Lower lobe of right lung (tissue), 2 donors: ENCODE measurements around the gene ABCA4. TPM values are rescaled to one million over a fixed set of nuclear protein-coding genes. Genes with fewer than 3 reads are reported as not detected.

Experiments
- ATAC-seq, 2 donors: fragments of 200-7000 bp; cut with Tn5 transposase; one replicate each; pipeline ENCODE4 v1.9.1; 2020 to 2022; ENCODE audit warnings: mild to moderate bottlenecking in 2 of 2, moderate library complexity in 2 of 2
- DNase-seq: peaks from one replicate; pipeline ENCODE4 v3.0.0-alpha.2; 2020
- H3K27ac ChIP-seq: fragments of 200-600 bp; one replicate; pipeline ENCODE4 v1.8.0; 2022
- H3K27me3 ChIP-seq: fragments of 200-600 bp; one replicate; pipeline ENCODE4 v1.8.0; 2022; ENCODE audit warnings: low read depth
- H3K36me3 ChIP-seq: fragments of 200-600 bp; one replicate; pipeline ENCODE4 v1.8.0; 2022; ENCODE audit warnings: mild to moderate bottlenecking
- H3K4me1 ChIP-seq: fragments of 200-600 bp; one replicate; pipeline ENCODE4 v1.8.0; 2022
- H3K4me3 ChIP-seq: fragments of 200-600 bp; one replicate; pipeline ENCODE4 v1.8.0; 2022; ENCODE audit warnings: mild to moderate bottlenecking
- H3K9me3 ChIP-seq: fragments of 200-600 bp; one replicate; pipeline ENCODE4 v1.8.0; 2022
- intact Hi-C: fragments of 100-400 bp; cut with DNase I; formaldehyde crosslinking; loops from one replicate; pipeline ENCODE4 v1.11.0; 2022
- total RNA-seq: library from RNA; stranded (reverse); fragmentation: NEBNext Ultra II Directional; extraction: Animal tissue kit (Norgen Biotek cat#: 25700); gene quantifications from one replicate; pipeline ENCODE4 v1.2.1, GENCODE V29; 2021
- TF ChIP-seq, protein P1 (sequence below): fragments of 200-600 bp; IDR thresholded peaks from one replicate; pipeline ENCODE4 v1.8.0; 2022; ENCODE audit warnings: antibody characterized with exemption, mild to moderate bottlenecking
- donor health status: DM: no; HTN: yes; CAD: no; lungs with severe emphysema.

The ABCA4 gene
- total RNA-seq, 1 donor from 2014 or later: 1.9 TPM

DNA sequence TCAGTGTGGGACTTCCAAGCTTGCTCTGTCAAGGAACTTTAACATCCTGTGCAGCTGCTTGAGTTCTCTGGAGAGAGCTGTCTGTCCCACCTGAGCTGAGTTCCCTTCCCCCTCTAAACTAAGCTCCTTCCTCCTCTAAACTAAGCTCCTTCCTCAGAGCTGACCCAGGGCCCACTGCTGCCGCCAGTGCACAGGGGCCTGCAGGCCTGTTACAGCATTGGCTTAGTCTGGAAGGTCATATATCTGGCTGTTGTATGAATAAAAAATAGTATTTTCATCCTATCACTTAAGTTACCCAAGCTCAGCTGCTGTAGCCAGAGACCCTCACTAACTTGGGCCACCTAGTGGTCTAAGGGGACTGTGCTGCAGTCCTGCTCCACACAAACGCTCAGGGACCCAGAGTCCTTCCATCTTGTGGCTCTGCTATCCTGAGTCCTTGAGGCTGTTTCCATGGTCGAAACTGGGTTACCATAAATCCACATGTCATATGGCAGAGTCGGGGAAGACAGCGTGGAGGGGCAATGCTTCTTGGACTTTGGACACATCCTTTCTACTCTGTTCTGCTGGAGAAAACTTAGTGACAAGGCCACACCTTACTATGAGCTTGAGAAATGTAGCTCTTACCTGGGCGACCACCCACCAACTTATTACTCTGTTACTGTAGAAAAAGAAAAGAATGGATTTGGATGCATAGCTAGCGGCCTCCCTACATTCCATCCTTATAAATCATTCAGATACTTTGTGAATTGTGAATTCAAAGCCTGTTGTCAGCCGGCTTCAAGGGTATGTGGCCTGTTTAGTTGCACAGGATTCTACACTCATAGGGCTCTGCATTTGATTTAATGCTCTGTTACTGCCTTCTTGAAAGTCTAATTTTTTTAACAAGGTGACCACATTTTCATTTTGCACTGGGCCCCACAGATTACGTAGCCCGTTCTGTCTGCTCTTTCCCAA is 140.4 kb downstream of the ABCA4 start:
- Histone ChIP-seq H3K4me1 (peaks cover 5% of the 10 kb centered on the region), H3K27me3 (no peaks in the 10 kb centered on the region), H3K9me3 (no peaks in the 10 kb centered on the region), H3K4me3 (no peak overlapping the region), H3K27ac (peak overlapping the region; percentile 53), H3K36me3 (no peaks in the 10 kb centered on the region)
- TF ChIP-seq, protein P1, sequence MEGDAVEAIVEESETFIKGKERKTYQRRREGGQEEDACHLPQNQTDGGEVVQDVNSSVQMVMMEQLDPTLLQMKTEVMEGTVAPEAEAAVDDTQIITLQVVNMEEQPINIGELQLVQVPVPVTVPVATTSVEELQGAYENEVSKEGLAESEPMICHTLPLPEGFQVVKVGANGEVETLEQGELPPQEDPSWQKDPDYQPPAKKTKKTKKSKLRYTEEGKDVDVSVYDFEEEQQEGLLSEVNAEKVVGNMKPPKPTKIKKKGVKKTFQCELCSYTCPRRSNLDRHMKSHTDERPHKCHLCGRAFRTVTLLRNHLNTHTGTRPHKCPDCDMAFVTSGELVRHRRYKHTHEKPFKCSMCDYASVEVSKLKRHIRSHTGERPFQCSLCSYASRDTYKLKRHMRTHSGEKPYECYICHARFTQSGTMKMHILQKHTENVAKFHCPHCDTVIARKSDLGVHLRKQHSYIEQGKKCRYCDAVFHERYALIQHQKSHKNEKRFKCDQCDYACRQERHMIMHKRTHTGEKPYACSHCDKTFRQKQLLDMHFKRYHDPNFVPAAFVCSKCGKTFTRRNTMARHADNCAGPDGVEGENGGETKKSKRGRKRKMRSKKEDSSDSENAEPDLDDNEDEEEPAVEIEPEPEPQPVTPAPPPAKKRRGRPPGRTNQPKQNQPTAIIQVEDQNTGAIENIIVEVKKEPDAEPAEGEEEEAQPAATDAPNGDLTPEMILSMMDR: peak; percentile 9
- intact Hi-C loops: no loop called here
- ATAC-seq (no peak), DNase-seq (no peak)

DNA sequence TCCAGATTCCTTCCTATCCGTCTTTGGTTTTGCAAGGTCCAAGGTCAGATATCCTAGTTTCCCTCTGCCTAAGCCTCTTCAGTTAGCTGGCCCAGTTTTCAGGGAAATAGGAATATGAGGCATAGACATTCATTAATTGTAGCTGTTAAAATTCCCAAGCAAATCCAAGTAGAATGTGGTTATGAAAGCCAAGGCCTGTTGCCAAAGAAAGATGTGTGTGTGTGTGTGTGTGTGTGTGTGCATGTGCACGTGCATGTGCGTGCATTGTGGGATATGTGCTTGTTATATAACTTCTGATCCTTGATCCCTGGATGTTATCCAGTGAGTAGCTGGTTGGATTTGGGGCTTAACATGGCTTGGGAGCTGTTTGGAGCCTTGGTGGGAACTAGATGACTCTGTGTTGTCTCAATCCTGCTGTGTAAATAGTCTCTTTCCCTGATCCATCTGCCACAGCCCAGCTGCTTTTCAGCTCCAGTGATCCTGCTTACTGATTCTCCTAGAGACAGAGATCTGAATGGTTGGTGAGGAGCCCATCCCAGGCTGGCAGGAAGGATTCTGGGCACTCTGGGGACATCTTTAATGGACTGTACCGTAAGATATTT is 141.1 kb downstream of the ABCA4 start:
- Histone ChIP-seq H3K4me3 (no peak overlapping the region), H3K4me1 (peaks cover 5% of the 10 kb centered on the region), H3K9me3 (no peaks in the 10 kb centered on the region), H3K27ac (peak overlapping the region; percentile 53), H3K36me3 (no peaks in the 10 kb centered on the region), H3K27me3 (no peaks in the 10 kb centered on the region)
- intact Hi-C loops: no loop called here
- DNase-seq: no peak
- TF ChIP-seq, protein P1: no peak
- peak; percentile 28 to 77 for ATAC-seq

DNA sequence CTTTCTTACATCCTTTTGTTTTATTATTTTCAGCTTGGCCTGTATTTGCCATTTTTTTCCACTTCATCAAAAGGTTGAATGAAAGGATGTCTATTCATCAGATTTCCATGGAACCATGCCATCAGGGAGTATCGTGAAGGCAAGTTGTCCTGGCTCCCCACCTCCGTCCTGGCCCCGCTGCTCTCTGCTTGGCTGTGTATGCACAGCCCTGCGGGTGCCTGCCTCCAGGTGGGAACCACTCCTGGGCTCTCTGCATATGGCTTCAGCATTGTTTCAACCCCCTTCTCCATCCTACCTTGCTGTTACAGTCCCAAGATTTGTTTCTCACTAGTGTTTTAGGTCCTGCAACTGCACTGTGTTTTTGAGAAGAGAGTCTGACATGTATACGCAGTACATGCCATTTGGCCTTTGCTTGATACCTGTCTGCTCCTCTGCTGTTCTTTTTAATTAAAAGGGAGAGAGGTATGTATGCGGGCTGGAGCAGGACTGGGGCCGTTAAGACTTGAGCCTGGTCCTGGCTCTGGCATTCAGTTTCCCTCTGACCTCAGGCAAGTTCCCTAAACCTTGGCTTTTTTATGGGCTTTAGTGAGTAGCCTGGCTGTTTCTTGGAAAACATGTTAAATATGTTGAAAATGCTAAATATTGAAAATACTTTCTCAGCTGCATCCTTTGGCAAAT is 141.8 kb downstream of the ABCA4 start:
- intact Hi-C loops: no loop called here
- no peaks in the 10 kb centered on the region for H3K9me3 ChIP-seq
- H3K27me3 ChIP-seq: no peaks in the 10 kb centered on the region
- H3K4me3 ChIP-seq: no peak overlapping the region
- TF ChIP-seq, protein P1: no peak
- H3K36me3 ChIP-seq: no peaks in the 10 kb centered on the region
- ATAC-seq (no peak), DNase-seq (no peak)
- H3K4me1 ChIP-seq: peaks cover 5% of the 10 kb centered on the region
- H3K27ac ChIP-seq: peak overlapping the region; percentile 10

DNA sequence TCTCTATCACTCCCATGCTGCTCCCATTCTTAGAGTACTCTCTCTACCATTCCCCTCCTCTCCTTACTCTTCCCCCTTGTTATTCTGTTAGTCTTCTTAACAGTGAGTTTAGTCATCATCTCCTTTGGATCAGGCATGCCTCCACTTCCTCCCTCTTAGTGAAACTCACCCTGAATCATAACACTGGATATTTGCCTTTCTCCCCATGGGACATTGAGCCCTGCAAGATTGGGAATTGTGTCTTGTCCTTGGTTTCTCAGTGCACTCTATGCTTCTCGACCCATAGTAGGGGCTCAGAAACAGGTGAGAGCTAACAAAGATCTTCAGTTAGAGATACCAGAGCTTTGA is 143.4 kb downstream of the ABCA4 start:
- Histone ChIP-seq H3K27ac (no peak overlapping the region), H3K27me3 (no peaks in the 10 kb centered on the region)

More for the DNA sequence above, 143.4 kb downstream of the ABCA4 start:
- Histone ChIP-seq H3K9me3 (no peaks in the 10 kb centered on the region), H3K36me3 (no peaks in the 10 kb centered on the region), H3K4me3 (no peak overlapping the region), H3K4me1 (peaks cover 5% of the 10 kb centered on the region)
- intact Hi-C loops: no loop called here
- TF ChIP-seq, protein P1: no peak
- no peak for DNase-seq
- ATAC-seq: no peak
